A673 (cell line): ENCODE data around the gene RPS6KA5. TPM values are rescaled to one million over a fixed set of nuclear protein-coding genes. Genes with fewer than 3 reads are reported as not detected.
A peak's percentile ranks its signal among the peaks of the same experiment; 100 is the strongest.

Experiments
- BruUV-seq: library from RNA; stranded (reverse); fragments of 400-500 nt; replicated peaks from 2 replicates; lab custom pipeline; 2021; lab: Mats Ljungman, UMichigan
- CTCF ChIA-PET: fragments of 300-600 bp; sonication (Branson Sonifier 250); formaldehyde crosslinking; loops from one replicate; lab custom pipeline; 2022; ENCODE audit warnings: antibody characterized with exemption; lab: Charles Lee
- POLR2A ChIA-PET: fragments of 300-600 bp; sonication (Branson Sonifier 250); formaldehyde crosslinking; loops from one replicate; lab custom pipeline; 2022; ENCODE audit warnings: antibody characterized with exemption; ENCODE audit not compliant: low non-redundant PET; lab: Charles Lee
- DNase-seq: peaks from one replicate; pipeline ENCODE4 v3.0.0-alpha.2; 2015; ENCODE audit warnings: low spot score
- H3K27ac ChIP-seq: fragments of 200-600 bp; sonication (generic); 2 replicates; pipeline ENCODE4 v1.5.1; 2016; ENCODE audit warnings: mixed run types, low read depth, mild to moderate bottlenecking, mixed read lengths, antibody characterized with exemption, low read length; ENCODE audit not compliant: poor library complexity, severe bottlenecking
- H3K27me3 ChIP-seq: fragments of 200-600 bp; sonication (generic); replicated peaks from 2 replicates; pipeline ENCODE4 v1.6.1; 2017; ENCODE audit warnings: mixed run types, low read depth, mild to moderate bottlenecking, mixed read lengths, antibody characterized with exemption, low read length; ENCODE audit not compliant: insufficient read depth, poor library complexity
- H3K36me3 ChIP-seq: fragments of 200-600 bp; sonication (generic); 2 replicates; pipeline ENCODE4 v1.6.1; 2016; ENCODE audit warnings: mixed run types, mild to moderate bottlenecking, mixed read lengths, antibody characterized with exemption, low read length; ENCODE audit not compliant: insufficient read depth, poor library complexity, severe bottlenecking
- H3K4me1 ChIP-seq: fragments of 200-600 bp; sonication (generic); 2 replicates; pipeline ENCODE4 v1.6.1; 2017; ENCODE audit warnings: mixed run types, mild to moderate bottlenecking, mixed read lengths, antibody characterized with exemption, low read length; ENCODE audit not compliant: insufficient read depth, poor library complexity, severe bottlenecking
- H3K4me3 ChIP-seq: fragments of 200-600 bp; sonication (generic); 2 replicates; pipeline ENCODE4 v1.5.1; 2016; ENCODE audit warnings: low read depth, mixed run types, mild to moderate bottlenecking, mixed read lengths, low read length; ENCODE audit not compliant: poor library complexity, severe bottlenecking
- H3K9me3 ChIP-seq: fragments of 200-600 bp; sonication (generic); 2 replicates; pipeline ENCODE4 v1.6.1; 2016; ENCODE audit warnings: mixed run types, low read depth, mild to moderate bottlenecking, mixed read lengths, antibody characterized with exemption, low read length; ENCODE audit not compliant: poor library complexity, severe bottlenecking
- EZH2 ChIP-seq: fragments of 200-600 bp; sonication (generic); IDR thresholded peaks from 2 replicates; pipeline ENCODE4 v1.6.1; 2017; ENCODE audit warnings: borderline replicate concordance, low read depth, mild to moderate bottlenecking, mixed read lengths, antibody characterized with exemption, low read length; ENCODE audit not compliant: poor library complexity, severe bottlenecking
- intact Hi-C: fragments of 100-400 bp; cut with micrococcal nuclease; formaldehyde crosslinking; loops from one replicate; pipeline ENCODE4 v1.10.0; 2022; ENCODE audit not compliant: unreplicated experiment
- total RNA-seq: library from RNA; stranded (reverse); gene quantifications from 2 replicates; pipeline ENCODE4 v1.2.3, GENCODE V29; 2021
- TF ChIP-seq, protein P1 (sequence below): fragments of 300-800, 200-600 bp; sonication (generic); conservative IDR thresholded peaks from 2 replicates; pipeline ENCODE4 v1.5.1; 2017; ENCODE audit warnings: low read depth, mild to moderate bottlenecking, antibody characterized with exemption, low read length, moderate library complexity, mixed read lengths

Gene RPS6KA5
- total RNA-seq, 1 experiment from 2014 or later: 7.6 TPM

DNA sequence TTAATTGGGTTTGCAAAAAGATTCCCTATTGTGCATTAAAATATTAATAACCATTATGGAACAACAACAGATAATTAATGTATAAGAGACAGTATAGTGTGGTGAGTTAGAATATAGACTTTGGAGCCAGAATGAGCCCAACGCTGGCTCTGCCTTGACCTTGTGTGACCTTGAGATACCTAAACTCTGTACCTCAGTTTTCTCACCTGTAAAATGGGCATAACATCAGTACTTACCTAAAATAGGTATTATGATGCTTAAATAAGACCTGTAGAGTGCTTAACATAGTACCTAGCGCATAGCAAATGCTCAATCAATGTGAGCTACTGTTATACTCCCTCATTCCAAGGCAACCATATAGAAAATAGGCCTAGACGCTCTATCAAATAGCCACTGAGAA, 153.3 kb downstream of the RPS6KA5 start:
- DNase-seq: no peak
- Histone ChIP-seq H3K4me3 (no peak overlapping the region), H3K27me3 (no peaks in the 10 kb centered on the region), H3K36me3 (no peaks in the 10 kb centered on the region), H3K27ac (no peak overlapping the region), H3K4me1 (no peaks in the 10 kb centered on the region), H3K9me3 (no peaks in the 10 kb centered on the region)
- TF ChIP-seq, protein P1, sequence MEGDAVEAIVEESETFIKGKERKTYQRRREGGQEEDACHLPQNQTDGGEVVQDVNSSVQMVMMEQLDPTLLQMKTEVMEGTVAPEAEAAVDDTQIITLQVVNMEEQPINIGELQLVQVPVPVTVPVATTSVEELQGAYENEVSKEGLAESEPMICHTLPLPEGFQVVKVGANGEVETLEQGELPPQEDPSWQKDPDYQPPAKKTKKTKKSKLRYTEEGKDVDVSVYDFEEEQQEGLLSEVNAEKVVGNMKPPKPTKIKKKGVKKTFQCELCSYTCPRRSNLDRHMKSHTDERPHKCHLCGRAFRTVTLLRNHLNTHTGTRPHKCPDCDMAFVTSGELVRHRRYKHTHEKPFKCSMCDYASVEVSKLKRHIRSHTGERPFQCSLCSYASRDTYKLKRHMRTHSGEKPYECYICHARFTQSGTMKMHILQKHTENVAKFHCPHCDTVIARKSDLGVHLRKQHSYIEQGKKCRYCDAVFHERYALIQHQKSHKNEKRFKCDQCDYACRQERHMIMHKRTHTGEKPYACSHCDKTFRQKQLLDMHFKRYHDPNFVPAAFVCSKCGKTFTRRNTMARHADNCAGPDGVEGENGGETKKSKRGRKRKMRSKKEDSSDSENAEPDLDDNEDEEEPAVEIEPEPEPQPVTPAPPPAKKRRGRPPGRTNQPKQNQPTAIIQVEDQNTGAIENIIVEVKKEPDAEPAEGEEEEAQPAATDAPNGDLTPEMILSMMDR: no peak
- TF ChIP-seq EZH2: no peak
- CTCF ChIA-PET: no interaction called here
- intact Hi-C loops: loop anchor here (10.0 kb wide), 2 partner anchors 148 to 518 kb away; no protein-coding TSS in a partner anchor
- BruUV-seq: no TSS peak
- POLR2A ChIA-PET: no interaction called here

DNA sequence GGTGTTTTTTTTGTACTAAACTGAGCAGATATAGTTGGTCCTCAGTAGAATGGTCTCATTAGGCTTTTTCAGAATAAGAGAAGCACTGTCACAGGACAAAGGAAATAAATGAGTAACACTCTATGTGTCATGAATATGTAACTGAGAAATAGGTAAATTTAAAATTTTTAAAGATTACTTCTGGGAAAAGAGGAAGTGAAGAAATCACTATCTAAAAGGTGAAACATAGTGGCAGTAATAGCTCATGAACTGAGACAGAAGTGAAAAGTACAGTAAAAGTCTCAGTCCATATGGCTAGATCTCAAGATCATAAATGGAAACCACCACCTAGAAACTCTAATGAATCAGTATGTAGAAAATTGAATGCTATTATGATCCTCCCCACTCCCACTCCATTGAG, 154.9 kb downstream of the RPS6KA5 start:
- ChIA-PET POLR2A (interaction anchor here (0.5 kb wide), 1 partner anchor 134 kb away, joined by 3 read pairs; no protein-coding TSS in a partner anchor), CTCF (no interaction called here)
- Histone ChIP-seq H3K27me3 (no peaks in the 10 kb centered on the region), H3K4me3 (no peak overlapping the region), H3K36me3 (no peaks in the 10 kb centered on the region), H3K27ac (no peak overlapping the region), H3K9me3 (no peaks in the 10 kb centered on the region), H3K4me1 (no peaks in the 10 kb centered on the region)
- DNase-seq: no peak
- BruUV-seq: no TSS peak
- TF ChIP-seq, protein P1: no peak
- no peak for TF ChIP-seq EZH2
- intact Hi-C loops: loop anchor here (10.0 kb wide), 2 partner anchors 149 to 519 kb away; no protein-coding TSS in a partner anchor

DNA sequence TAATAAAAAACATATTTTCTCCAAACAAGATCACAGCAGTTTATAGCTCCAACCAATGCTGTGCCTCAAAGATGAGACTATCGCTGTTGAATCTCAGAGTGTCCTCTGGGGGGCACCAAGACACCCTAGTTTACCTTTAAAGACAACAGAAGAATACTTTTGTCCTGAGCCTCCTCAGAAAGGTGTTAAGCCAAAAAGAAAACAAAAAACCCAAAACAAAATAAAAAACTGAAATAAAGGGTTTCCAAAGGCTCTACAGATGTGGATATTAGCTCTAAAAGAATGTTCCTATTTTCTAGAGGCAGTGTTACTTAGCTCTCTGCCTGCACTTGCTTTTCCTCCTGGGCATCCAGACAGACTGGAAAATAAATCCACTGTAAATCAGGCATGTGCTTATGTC, 157.3 kb downstream of the RPS6KA5 start:
- Histone ChIP-seq H3K36me3 (no peaks in the 10 kb centered on the region), H3K27ac (no peak overlapping the region), H3K4me1 (no peaks in the 10 kb centered on the region), H3K9me3 (no peaks in the 10 kb centered on the region), H3K4me3 (no peak overlapping the region), H3K27me3 (no peaks in the 10 kb centered on the region)
- BruUV-seq: no TSS peak
- peak; percentile 70 for DNase-seq
- ChIA-PET CTCF (interaction anchor here (0.5 to 3.2 kb wide), 9 partner anchors 9 to 552 kb away, joined by 3 to 41 read pairs (median 4); no protein-coding TSS in a partner anchor), POLR2A (no interaction called here)
- intact Hi-C loops: loop anchor here (1.0 to 10.0 kb wide), 4 partner anchors 152 to 522 kb away; no protein-coding TSS in a partner anchor
- TF ChIP-seq, protein P1: peak; percentile 89
- TF ChIP-seq EZH2: no peak
